ENCODE data around the gene ATP4B.

Gene ATP4B

DNA sequence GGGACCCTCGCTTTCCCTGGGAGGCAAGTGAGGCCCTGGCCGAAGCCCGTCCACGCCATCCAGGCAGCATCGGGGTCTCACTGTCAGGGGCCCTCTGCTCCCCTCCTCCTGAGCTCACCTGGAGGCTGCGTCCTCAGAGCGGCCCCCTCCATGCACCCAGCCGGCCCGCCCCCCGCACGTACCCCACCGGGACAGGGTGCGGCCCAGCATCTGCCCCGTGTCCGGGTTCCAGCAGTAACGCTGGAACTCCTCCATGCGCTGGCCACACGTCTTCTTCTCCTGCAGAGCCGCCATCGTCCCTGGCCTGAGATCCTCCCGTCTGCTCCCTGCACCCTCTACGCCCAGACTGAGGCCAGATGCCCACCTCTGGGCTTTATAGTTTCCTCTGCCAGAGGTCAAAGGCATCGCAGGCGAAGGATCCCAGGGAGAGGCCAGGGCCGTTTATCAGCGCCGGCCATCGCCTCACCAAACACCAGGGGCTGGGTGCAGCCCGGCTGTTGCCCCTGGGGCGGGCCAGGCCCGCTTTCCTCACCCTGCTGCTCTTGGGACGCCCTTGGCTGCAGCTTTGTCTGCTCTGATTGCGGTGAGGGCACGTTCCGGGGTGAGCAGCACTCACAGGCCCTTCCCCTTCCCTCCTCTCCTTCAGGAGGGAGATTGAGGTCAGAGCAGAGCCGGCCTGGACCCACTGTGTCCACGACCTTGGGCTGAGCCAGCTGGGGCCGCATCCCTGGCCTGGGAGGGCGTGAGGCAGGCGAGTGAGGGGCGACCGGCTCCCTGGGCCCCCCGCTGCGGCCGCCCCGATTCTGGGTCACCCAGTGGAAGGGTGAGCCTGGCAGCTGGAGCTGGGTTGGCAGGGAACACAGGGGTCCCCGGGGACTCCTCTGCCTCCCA, at the start of gene ATP4B:
ATP4B (minus strand) TSS at position 348 of the 891 bp plus-strand sequence; CDS start at position 294, 54 bp downstream.
- no peak for DNase-seq

DNA sequence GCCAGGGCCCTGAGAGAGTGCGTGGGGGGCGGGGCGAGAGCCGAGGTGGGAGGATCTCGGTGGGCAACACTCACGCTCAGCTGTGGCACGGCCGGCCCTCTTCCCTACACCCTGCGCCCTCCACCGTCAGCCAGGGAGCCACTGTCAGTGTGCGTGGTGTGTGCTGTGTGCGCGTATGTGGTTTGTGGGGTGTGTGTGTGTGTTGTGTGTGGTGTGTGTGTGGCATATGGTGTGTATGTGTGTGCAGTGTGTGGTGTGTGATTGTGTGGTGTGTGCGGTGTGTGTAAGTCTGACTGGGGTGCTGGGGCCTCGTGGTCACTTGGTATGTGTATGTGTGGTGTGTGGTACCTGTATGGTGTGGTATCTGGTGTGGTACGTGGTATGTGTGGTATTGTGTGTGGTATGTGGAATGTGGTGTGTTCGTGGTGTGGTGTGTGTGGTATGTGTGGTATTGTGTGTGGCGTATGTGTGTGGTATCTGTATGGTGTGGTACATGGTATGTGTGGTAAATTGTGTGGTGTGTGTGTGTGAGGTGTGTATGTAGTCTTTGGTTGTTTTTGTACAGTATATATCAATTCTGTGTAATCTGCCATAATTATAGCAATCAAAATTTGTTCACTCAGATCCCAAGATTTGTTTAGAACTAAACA, 14.1 kb upstream of the ATP4B start:
- DNase-seq = no peak

DNA sequence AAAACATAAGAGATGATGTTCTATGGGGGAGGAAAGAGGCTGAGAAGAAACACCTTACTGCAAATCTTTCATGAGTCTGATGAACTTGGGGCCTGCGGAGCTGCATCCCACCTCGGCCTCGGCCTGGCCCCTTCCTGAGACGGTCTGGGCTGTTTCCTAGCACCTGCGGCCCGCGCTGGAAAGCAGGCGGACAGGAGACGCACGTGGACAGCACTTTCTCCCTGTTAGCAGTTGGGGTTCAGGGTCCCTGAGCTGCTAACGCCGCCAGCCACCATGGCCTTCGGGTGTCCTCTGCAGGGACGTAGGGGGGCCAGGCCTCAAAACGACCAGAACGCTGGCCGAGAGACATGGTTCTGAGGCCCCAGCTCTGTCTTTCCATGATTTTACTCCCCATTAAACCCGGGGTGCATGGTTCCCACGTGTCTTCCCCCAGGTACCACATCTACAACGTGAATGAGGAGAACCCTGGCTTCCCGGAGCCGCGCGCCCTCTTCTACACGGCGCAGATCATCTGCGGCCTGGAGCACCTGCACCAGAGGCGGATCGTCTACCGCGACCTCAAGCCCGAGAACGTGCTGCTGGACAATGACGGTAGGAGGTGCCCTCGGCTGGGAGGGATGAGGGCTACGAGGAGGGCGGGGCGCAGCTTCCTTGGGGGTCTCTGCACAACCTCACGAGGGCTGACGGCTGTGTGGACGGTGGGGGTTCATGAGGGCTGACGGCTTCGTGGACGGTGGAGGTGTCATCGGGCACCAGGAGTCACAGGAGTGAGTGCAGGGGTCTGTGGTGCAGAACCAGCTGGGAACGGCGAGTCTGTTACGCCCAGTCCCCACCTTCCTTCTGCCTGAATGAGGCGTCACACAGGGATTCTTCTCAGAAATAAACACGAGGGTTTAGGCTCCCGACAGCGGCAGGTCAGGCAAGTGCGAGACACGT, 13.3 kb upstream of the ATP4B start:
- DNase-seq = no peak

DNA sequence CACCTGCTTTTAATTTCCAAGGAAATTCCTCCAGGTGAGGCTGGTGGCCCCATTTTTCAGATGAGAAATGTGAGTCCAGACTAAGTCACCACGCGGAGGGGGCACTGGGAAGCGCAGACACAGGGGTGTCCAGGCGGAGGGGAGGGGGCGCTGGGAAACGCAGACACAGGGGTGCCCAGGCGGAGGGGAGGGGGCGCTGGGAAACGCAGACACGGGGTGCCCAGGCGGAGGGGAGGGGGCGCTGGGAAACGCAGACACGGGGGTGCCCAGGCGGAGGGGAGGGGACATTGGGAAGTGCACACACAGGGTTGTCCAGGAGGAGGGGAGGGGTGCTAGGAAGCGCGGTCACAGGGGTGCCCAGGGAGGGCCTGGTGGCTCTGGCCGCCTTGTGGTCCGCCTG, 12.5 kb upstream of the ATP4B start:
- DNase-seq = no peak

DNA sequence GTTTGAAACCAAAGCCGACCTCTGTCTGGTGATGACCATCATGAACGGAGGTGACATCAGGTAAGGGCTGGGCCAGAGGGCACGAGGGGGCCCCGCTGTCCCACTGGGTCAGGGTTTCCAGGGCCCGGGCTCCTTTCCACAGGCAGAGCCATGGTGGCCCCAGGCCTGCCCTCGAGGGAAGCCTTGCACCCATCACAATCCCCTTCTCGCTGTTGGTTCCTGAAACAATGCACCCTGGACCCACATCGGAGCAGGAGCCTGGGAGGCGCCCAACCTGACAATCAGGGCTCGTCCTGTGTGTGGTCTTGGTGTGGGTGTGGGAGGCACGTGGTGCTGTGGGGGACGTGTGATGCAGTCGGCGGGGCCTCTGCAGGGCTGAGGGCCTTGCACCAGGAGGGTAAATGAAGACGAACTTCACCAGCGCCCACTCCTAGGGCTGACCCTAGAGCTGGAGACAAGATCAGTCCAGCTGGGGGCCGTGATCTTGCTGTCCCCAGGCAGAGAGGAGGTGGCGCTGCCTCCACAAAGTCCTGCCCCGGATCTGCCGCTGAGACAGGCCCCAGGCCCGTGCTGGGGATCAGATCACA, 11.8 kb upstream of the ATP4B start:
- DNase-seq = no peak

DNA sequence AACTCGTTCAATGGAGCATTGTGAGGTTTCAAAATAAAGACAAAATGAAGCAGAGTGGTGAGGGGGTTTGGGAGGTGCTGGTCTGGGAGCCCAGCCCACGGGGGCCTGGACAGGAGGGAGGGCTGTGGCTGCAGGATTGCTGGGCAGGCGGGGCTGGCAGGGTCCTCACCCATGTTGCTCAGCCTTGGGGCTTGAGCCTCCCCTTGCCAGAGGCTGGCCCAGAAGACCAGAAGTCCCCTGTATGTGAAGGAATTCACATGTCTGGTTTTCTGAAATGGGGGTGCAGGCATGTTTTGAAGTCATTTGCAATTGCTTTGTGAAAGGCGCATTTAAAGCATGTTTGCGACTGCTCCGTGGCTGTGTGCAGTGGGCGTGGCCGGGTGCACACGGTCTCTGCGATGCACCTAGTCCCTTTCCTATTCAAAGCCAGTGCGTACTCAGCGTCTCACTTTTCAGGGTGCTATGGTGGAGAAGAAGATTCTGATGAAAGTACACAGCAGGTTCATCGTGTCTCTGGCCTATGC, 11.3 kb upstream of the ATP4B start:
- DNase-seq = no peak

DNA sequence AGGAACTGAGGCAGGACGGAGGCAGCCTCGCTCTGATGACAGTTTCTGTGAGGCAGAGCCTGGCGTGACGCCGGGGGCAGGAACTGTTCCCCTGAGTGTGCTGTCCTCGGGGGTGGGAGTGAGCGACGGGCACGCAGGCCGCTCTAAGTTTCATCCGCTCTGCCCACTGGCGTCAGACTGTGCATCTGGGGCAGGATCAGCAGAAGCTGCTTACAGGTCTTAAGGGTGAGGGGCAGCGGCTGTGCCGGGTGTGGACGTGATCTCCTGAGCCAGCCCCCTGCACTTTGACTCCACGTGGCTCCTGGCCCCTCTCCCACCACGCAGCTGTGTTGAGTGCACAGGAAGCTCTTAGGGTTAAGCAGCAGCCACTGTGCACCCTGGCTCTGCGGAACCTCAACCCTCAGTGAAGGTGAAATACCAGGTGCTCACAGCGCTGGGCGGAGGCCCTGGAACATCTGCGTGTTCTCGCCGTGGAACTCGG, 10.5 kb upstream of the ATP4B start:
- no peak for DNase-seq

DNA sequence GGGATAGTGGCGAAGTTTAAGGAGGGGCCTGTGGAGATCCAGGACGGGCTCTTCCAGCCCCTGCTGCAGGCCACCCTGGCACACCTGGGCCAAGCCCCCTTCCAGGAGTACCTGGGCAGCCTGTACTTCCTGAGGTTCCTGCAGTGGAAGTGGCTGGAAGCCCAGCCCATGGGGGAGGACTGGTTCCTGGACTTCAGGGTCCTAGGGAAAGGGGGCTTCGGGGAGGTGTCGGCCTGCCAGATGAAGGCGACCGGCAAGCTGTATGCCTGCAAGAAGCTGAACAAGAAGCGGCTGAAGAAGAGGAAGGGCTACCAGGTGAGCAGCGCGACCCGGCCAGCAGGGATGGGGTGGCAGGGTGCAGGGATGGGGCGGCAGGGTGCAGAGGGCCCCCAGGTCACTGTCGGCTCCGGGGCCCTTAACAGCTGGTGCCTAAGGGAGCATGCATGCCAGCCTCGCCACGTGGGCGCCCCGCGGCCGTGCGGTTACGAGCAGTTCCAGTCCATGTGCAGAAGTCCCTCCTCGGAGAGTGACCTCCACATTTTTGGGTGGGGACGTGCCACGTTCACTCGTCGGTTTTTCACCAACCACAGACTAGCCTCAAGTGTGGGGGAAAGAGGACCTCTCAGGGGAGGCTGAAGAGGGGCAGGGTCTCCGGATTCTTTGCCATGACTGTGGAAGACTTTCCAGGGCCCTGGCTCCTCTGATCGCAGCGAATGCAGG, 9.9 kb upstream of the ATP4B start:
- no peak for DNase-seq

DNA sequence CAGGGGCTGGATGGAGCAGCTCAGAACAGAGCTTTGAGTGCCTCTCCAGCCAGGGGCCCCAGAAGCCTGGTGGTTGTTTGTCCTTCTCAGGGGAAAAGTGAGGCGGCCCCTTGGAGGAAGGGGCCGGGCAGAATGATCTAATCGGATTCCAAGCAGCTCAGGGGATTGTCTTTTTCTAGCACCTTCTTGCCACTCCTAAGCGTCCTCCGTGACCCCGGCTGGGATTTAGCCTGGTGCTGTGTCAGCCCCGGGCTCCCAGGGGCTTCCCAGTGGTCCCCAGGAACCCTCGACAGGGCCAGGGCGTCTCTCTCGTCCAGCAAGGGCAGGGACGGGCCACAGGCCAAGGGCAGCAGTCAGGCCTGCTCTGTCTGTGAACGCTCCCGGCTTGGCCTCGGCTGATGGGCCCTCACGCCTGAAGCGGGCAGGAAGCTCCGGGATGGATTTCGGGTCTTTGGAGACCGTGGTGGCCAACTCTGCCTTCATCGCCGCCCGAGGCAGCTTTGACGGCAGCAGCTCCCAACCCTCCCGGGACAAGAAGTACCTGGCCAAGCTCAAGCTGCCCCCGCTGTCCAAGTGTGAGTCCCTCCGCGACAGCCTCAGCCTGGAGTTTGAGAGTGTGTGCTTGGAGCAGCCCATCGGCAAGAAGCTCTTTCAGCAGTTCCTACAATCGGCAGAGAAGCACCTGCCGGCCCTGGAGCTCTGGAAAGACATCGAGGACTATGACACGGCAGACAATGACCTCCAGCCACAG, 9.1 kb upstream of the ATP4B start, which contains the start of gene GRK1:
GRK1 (plus strand) TSS at position 269 of the 751 bp plus-strand sequence; CDS start at position 437, 168 bp downstream.
- DNase-seq = no peak

DNA sequence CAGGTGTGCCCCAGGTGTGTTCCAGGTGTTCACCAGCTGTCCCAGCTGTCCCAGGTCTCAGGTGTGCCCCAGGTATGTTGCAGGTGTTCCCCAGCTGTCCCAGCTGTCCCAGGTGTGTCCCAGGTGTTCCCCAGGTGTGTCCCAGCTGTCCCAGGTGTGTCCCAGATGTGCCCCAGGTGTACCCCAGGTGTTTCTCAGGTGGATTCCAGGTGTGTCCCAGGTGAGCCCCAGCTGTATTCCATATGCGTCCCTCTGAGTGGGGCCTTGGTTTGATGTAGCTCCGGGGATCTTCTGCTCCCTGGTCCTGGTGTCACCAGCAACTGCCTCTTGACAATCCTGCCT, 8.3 kb upstream of the ATP4B start:
- no peak for DNase-seq

DNA sequence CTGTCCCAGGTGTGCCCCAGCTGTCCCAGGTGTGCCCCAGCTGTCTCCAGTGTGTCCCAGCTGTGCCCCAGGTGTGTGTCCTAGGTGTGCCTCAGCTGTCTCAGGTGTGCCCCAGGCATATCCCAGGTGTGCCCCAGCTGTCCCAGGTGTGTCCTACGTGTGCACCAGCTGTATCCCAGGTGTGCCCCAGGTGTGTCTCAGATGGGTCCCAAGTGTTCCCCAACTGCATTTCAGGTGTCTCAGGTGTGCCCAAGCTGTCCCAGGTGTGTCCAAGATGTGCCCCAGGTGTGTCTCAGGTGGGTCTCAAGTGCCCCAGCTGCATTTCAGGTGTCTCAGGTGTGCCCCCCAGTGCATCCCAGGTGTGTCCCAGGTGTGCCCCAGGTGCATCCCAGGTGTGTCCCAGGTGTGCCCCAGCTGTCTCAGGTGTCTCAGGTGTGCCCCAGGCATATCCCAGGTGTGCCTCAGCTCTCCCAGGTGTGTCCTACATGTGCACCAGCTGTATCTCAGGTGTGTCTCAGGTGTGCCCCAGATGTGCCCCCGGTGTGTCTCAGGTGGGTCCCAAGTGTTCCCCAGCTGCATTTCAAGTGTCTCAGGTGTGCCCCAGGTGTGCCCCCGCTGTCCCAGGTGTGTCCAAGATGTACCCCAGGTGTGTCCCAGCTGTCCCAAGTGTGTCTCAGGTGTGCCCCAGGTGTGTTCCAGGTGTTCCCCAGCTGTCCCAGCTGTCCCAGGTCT, 7.8 kb upstream of the ATP4B start:
- no peak for DNase-seq

DNA sequence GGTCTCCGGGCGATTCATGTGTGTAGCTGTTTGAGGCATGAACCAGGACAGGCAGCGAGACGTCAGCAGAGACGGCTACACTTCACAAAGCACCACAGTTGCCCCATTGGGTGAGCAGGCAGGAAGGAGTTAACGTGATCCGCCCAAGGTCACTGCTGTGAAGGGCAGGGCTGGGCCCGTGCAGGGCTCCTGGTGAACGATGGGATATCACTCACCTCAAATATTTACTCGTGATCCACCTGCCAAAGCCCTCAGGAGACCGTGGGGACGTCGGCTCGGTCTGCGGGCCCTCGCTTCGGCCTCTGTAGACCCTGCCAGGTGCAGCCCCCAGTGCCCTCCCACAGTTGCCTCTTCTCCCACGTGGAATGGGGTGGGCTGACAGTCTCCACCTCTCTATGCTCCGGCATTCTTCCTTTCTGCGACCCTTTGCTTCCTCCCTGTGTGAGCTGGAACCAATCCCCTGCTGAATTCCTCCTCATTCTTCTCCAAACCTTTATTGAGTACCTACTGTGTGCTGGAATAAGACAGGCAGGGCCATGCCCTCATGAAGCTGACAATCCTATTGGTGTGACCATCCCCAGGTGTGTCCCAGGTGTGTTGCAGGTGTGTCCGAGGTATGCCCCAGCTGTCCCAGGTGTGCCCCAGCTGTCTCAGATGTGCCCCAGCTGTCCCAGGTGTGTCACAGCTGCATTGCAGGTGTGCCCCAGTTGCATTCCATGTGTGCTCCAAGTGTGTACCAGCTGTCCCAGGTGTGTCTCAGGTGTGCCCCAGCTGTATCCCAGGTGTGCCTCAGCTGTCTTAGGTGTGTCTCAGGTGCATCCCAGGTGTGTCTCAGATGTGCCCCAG, 7.0 kb upstream of the ATP4B start:
- no peak for DNase-seq

DNA sequence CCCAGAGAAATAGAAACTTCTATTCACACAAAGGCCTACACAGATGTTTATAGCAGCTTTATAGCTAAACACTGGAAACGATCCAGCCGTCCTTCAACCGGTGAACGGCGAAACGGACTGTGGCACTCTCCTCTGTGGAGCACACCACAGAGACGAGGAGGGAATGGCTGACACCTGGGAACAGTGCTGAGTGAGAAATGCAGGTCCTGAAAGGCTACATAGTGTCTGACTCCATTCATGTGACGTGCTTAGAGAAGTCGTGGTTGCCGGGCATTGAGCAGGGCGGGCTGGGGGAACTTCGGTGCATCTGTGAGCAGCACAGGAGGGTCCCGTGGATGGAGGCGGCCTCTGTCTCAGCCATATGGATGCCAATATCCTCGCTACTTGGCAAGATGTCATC, 5.9 kb upstream of the ATP4B start:
- peak; percentile 37 for DNase-seq

DNA sequence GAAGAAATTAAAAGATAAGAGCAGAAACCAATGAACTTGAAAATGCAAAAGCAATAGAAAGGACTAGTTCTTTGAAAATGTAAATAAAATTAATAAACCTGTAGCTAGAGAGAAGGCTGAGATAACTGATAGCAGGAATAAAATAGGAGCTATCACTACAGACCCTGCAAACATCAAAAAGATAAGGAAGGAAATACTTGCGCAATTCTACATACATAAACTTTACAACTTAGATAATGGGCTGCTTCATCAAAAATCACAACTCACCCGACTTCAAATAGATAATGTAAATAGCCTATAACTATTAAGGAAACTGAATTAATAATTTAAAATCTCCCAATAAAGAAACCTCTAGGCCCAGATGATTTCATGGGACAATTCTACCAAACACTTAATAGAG, 3.5 kb upstream of the ATP4B start:
- no peak for DNase-seq

DNA sequence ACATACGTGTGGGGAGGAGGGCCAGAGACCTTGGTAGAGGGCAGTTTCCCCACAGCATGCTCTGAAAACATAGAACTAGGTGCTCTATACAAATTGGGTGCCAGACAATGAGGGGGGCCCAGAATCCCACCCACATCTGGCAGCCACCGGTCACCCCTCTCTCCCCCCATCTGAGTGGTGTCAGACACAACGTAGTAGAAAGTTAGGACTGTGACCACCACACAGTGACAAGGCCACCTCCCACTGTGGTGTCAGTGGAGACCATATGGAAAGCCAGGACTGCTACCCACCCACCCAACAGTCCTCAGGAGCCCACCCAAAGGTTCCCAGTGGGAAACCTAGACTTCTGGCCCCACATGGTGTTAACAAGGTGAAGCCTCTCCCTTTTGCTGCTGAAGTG, 2.1 kb upstream of the ATP4B start:
- no peak for DNase-seq

DNA sequence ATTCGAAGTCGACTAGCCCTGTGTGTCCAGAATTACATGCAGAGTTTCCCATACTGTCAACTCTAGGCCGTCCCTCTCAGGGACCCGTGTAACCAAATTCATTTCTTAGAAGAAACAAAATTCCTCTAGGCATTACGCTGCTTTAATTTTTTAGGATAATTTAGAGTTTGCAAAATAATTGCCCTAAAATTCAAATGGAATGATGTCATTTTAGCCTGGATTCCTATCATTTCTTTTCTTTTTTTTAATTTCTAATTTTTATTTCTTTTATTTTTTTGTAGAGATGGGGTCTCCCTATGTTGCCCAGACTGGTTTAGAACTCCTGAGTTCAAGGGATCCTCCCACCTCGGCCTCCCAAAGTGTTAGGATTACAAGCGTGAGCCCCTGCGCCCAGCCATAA, 1.3 kb upstream of the ATP4B start:
- no peak for DNase-seq

DNA sequence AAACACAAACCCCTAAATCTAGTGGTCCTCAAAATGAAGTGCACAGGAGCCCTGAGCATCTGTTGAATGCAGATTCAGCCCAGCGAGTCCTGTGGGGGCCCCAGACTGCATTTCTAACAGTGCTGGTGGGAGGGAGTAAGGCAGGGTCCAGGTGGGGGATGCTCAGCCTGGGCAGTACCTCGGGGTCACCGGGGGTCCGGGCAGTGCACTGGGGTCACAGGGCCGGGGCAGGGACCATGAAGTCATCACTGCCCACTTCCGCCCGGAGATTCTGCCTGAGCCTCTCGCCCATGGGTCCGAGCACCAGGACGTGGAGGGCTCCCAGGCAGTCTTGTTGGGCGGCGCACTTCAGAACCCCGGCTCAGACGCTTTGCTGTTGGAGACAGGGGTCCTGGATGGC, 838 bp upstream of the ATP4B start:
- DNase-seq = no peak

DNA sequence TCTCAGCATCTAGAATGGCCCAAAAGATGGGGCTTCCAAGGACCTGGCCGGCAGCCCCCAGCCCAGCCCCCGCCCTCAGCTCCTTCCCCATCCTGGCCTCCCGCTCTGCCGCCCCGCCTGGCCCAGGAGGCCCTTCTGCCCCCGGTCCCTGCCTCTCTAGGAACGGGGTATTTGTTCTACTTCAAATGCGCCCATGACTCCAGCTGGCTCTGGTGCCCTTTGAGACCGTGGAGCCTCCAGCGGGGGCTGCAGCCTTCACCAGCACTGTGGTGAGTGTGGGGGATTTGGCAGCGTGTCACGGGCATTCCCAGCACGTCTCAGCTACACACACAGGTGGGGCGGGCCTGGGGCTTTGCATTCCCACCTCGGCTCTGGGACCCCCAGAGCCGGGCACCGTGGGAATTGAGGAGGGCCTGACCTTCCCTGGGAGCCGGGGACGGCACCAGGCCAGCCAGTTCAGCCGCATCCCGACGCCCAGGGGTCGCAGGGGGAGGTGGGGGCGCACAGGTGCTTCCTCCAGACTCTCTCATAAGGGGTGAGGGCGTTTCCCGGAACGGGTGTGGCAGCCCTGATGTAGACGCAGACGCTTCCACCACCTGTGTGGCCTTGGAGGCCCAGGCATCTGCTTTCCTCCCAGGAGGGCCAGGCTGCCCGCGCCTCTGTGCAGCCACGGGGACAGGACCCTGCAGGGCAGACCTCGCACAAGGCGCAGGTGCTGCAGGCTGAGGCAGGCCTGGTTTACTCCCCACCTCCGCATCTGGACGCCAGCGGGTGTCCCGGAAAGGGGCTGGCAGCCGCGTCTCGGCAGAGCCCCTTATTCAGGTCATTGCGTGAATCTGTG, 947 bp downstream of the ATP4B start:
- no peak for DNase-seq
